ENCODE measurements around the gene PCNX2. TPM values are rescaled to one million over a fixed set of nuclear protein-coding genes. Genes with fewer than 3 reads are reported as not detected.

The PCNX2 gene
- polyA plus RNA-seq, 3 donors = 0.29 to 7.9 (median 0.62) TPM

DNA sequence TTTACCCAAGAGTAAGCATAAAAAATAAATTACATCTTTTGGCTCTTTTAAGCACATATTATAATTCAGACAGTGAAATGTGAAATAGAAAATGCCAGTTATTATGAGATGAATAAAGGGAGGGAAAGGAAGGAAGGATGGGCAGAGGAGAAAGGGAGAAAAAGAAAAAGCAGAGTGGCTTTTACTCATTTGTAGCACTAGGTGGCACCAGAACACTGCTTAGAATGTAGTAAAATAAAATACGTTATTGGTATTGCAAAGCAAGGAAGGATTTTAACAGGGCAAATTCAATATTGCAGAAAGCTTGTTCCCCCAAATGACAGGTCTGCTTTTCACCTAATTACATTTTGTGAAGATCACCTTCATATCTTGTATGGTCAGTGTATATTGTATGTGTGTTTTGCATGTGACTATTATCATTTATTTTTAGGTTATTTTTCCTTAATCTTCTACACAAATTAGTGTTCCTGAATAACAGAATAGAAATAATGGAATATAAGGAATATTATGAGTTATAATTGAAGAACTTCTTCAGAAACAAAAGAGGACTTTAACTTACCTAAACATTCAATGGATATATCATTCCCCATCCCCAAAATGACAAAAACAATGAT lies 9.1 kb upstream of the PCNX2 start:
- peaks cover 0 to 3% of the 10 kb centered on the region in 2 donors for H3K9me3 ChIP-seq (replicated peaks in 1 of 2; ENCODE audit: control insufficient read depth in 1 of 2, insufficient read depth in 1 of 2, low read length in 2 of 2)
- H3K36me3 Mint-ChIP-seq = no peaks in the 10 kb centered on the region
- no peak overlapping the region for H3K4me3 Mint-ChIP-seq
- peaks cover 0 to 7% (median 4%) of the 10 kb centered on the region in 7 donors for H3K9me3 Mint-ChIP-seq
- TF ChIP-seq, protein P1, sequence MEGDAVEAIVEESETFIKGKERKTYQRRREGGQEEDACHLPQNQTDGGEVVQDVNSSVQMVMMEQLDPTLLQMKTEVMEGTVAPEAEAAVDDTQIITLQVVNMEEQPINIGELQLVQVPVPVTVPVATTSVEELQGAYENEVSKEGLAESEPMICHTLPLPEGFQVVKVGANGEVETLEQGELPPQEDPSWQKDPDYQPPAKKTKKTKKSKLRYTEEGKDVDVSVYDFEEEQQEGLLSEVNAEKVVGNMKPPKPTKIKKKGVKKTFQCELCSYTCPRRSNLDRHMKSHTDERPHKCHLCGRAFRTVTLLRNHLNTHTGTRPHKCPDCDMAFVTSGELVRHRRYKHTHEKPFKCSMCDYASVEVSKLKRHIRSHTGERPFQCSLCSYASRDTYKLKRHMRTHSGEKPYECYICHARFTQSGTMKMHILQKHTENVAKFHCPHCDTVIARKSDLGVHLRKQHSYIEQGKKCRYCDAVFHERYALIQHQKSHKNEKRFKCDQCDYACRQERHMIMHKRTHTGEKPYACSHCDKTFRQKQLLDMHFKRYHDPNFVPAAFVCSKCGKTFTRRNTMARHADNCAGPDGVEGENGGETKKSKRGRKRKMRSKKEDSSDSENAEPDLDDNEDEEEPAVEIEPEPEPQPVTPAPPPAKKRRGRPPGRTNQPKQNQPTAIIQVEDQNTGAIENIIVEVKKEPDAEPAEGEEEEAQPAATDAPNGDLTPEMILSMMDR (IDR thresholded peaks at IDR 0.05) = peak; percentile 89
- H3K27ac ChIP-seq (ENCODE audit: low read depth in 1 of 2, low read length in 2 of 2) = no peak overlapping the region
- intact Hi-C loops (cut with micrococcal nuclease) = loop anchor here (5.0 to 10.0 kb wide), 3 partner anchors 490 to 763 kb away; no protein-coding TSS in a partner anchor
- H3K4me1 Mint-ChIP-seq = no peaks in the 10 kb centered on the region
- H3K27me3 Mint-ChIP-seq (ENCODE audit: low read depth in 3 of 3) = peaks cover 0 to 2% (median 1%) of the 10 kb centered on the region in 3 donors
- no peaks in the 10 kb centered on the region for H3K79me2 ChIP-seq (ENCODE audit: insufficient read depth, low read length)
- no peak overlapping the region for H3K9ac ChIP-seq (ENCODE audit: insufficient read depth, low read length, poor library complexity, severe bottlenecking)
- WGBS (ENCODE audit: insufficient coverage) = no CpG with 5 or more reads among the region's 1 CpG
- no peaks in the 10 kb centered on the region for H3K36me3 ChIP-seq (replicated peaks in 1 of 2; ENCODE audit: control insufficient read depth in 1 of 2, insufficient read depth in 2 of 2, low read length in 2 of 2)
- H3K4me2 ChIP-seq (replicated peaks; ENCODE audit: extremely low read depth, low read length, poor library complexity, severe bottlenecking) = no peak overlapping the region
- H3K4me1 ChIP-seq (ENCODE audit: control insufficient read depth in 1 of 2, insufficient read depth in 2 of 2, low read length in 2 of 2) = no peaks in the 10 kb centered on the region
- no peak overlapping the region for H3K4me3 ChIP-seq (replicated peaks in 1 of 3; ENCODE audit: low read depth in 2 of 3, low read length in 3 of 3)
- peak in 2 of 3 donors; percentile 23 to 52 for DNase-seq
- H3K27me3 ChIP-seq (ENCODE audit: control insufficient read depth in 2 of 2, insufficient read depth in 2 of 2, low read length in 2 of 2) = no peaks in the 10 kb centered on the region
- no peak overlapping the region for H3K27ac Mint-ChIP-seq
- H2AFZ ChIP-seq (ENCODE audit: insufficient read depth, low read depth, low read length, poor library complexity, severe bottlenecking) = no peak overlapping the region
- H4K20me1 ChIP-seq (ENCODE audit: insufficient read depth, low read length) = no peaks in the 10 kb centered on the region

DNA sequence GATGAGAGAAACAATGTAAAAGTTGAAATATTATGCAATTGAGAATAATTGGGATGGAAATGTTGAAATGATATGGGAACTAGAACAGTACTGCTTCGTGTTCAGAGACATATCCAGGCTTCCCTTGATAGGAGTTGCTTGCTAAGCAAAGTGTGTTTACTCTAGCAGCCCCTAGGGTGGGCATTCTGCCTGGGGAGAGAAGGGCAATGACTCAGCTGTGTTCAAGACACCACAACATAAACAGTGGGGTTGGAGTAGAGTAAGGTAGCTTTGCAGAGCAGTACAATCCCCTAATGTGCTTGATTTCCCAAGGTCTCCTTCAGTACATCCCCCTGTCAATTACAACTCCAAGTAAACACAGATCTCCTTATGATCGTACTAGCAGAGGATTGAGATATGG lies 4.8 kb upstream of the PCNX2 start:
- no peak overlapping the region for H3K4me3 Mint-ChIP-seq
- Histone ChIP-seq H3K36me3 (replicated peaks in 1 of 2; ENCODE audit: control insufficient read depth in 1 of 2, insufficient read depth in 2 of 2, low read length in 2 of 2) (no peaks in the 10 kb centered on the region), H3K4me1 (ENCODE audit: control insufficient read depth in 1 of 2, insufficient read depth in 2 of 2, low read length in 2 of 2) (peaks cover 6 to 8% of the 10 kb centered on the region in 2 donors), H3K79me2 (ENCODE audit: insufficient read depth, low read length) (no peaks in the 10 kb centered on the region), H2AFZ (ENCODE audit: insufficient read depth, low read depth, low read length, poor library complexity, severe bottlenecking) (no peak overlapping the region), H3K27me3 (ENCODE audit: control insufficient read depth in 2 of 2, insufficient read depth in 2 of 2, low read length in 2 of 2) (no peaks in the 10 kb centered on the region), H3K4me3 (replicated peaks in 1 of 3; ENCODE audit: low read depth in 2 of 3, low read length in 3 of 3) (no peak overlapping the region), H3K4me2 (replicated peaks; ENCODE audit: extremely low read depth, low read length, poor library complexity, severe bottlenecking) (no peak overlapping the region), H3K9ac (ENCODE audit: insufficient read depth, low read length, poor library complexity, severe bottlenecking) (no peak overlapping the region), H3K27ac (ENCODE audit: low read depth in 1 of 2, low read length in 2 of 2) (no peak overlapping the region), H4K20me1 (ENCODE audit: insufficient read depth, low read length) (no peaks in the 10 kb centered on the region), H3K9me3 (replicated peaks in 1 of 2; ENCODE audit: control insufficient read depth in 1 of 2, insufficient read depth in 1 of 2, low read length in 2 of 2) (peaks cover 0 to 3% of the 10 kb centered on the region in 2 donors)
- H3K9me3 Mint-ChIP-seq = peaks cover 0 to 7% (median 4%) of the 10 kb centered on the region in 7 donors
- TF ChIP-seq, protein P1 (IDR thresholded peaks at IDR 0.05) = no peak
- WGBS (ENCODE audit: insufficient coverage) = 79% methylated on average over 2 of the region's 2 CpGs
- no peaks in the 10 kb centered on the region for H3K36me3 Mint-ChIP-seq
- peaks cover 6% of the 10 kb centered on the region for H3K4me1 Mint-ChIP-seq
- H3K27me3 Mint-ChIP-seq (ENCODE audit: low read depth in 3 of 3) = peaks cover 0 to 5% (median 4%) of the 10 kb centered on the region in 3 donors
- no peak for DNase-seq
- intact Hi-C loops (cut with micrococcal nuclease) = loop anchor here in 1 of 2 donors (10.0 kb wide), 2 partner anchors 494 to 764 kb away; no protein-coding TSS in a partner anchor
- H3K27ac Mint-ChIP-seq = peak overlapping the region in 1 of 7 donors; percentile 9

Data from CD14-positive monocyte (primary cell).